K562 (cell line): ENCODE measurements around the gene FAM131C. TPM values are rescaled to one million over a fixed set of nuclear protein-coding genes. Genes with fewer than 3 reads are reported as not detected.

Experiments used
- ATAC-seq: fragments of 200-7000 bp; cut with Tn5 transposase; 3 replicates; pipeline ENCODE4 v1.9.1; 2020; ENCODE audit warnings: moderate library complexity
- BruUV-seq: library from RNA; stranded (reverse); fragments of 400-500 nt; replicated peaks from 2 replicates; lab custom pipeline; 2021; lab: Mats Ljungman, UMichigan
- CTCF ChIA-PET: fragments of 300-600 bp; formaldehyde crosslinking; extraction: SDS; loops from one replicate; lab custom pipeline; 2021; ENCODE audit warnings: low intra/inter-chr PET ratio; lab: Yijun Ruan, JAX
- POLR2A ChIA-PET: fragments of 300-600, 350-650 bp; sonication (Branson Sonifier 250); formaldehyde crosslinking; extraction: SDS; loops from one replicate; lab custom pipeline; 2021; ENCODE audit warnings: antibody characterized with exemption, inconsistent platforms; lab: Yijun Ruan, JAX
- DNase-seq, 4 experiments: peaks; one replicate each; pipeline versions ENCODE4 v3.0.0 to v3.0.0-alpha.2; 2011 to 2018; ENCODE audit warnings: low spot score in 3 of 4, mixed read lengths in 3 of 4; ENCODE audit errors: extremely low read depth in 1 of 4
- FAIRE-seq: peaks from 2 replicates; lab custom pipeline; 2011; peaks lifted over from hg19 to GRCh38; lab: Jason Lieb, UNC
- H2AFZ ChIP-seq: 2 replicates; pipeline ENCODE4 v1.6.0; 2011; ENCODE audit warnings: low read depth, low read length, control low read depth, inconsistent platforms
- H3K27ac ChIP-seq: fragments of 200-600 bp; 3 replicates; pipeline ENCODE4 v1.8.0; 2011; ENCODE audit warnings: low read depth, mild to moderate bottlenecking, control low read depth, inconsistent platforms, low read length, moderate library complexity, mixed read lengths; ENCODE audit errors: extremely low read depth
- H3K27me3 ChIP-seq, 2 experiments: fragments of 300-600 bp in 1 of 2; 2 replicates in 1 of 2; 3 replicates in 1 of 2; pipeline versions ENCODE4 v1.6.0 to v1.8.0; 2011; ENCODE audit warnings: inconsistent platforms in 2 of 2, low read length in 2 of 2, mild to moderate bottlenecking in 1 of 2, mixed read lengths in 1 of 2, moderate library complexity in 1 of 2; ENCODE audit not compliant: control insufficient read depth in 2 of 2, insufficient read depth in 2 of 2
- H3K36me3 ChIP-seq: fragments of 300-600 bp; 3 replicates; pipeline ENCODE4 v1.8.0; 2011; ENCODE audit warnings: mild to moderate bottlenecking, low read length, inconsistent platforms; ENCODE audit not compliant: control insufficient read depth, insufficient read depth
- H3K4me1 ChIP-seq, 2 experiments: fragments of 200-600 bp in 1 of 2; replicated peaks in 1 of 2; 2 replicates in 1 of 2; 3 replicates in 1 of 2; pipeline versions ENCODE4 v1.5.1 to v1.8.0; 2011; ENCODE audit warnings: inconsistent platforms in 2 of 2, low read length in 2 of 2, mild to moderate bottlenecking in 1 of 2, mixed read lengths in 1 of 2, moderate library complexity in 1 of 2; ENCODE audit not compliant: control insufficient read depth in 2 of 2, insufficient read depth in 2 of 2
- H3K4me2 ChIP-seq: 2 replicates; pipeline ENCODE4 v1.6.1; 2011; ENCODE audit warnings: low read length, control low read depth, inconsistent platforms, mixed read lengths; ENCODE audit not compliant: insufficient read depth
- H3K4me3 ChIP-seq: fragments of 200-600 bp; sonication (generic), shearing (Covaris generic); 2 replicates; pipeline ENCODE4 v1.5.1; 2016; ENCODE audit warnings: control low read depth, inconsistent platforms
- H3K79me2 ChIP-seq: fragments of 200-600 bp; 3 replicates; pipeline ENCODE4 v1.8.0; 2011; ENCODE audit warnings: low read length, inconsistent platforms; ENCODE audit not compliant: control insufficient read depth, insufficient read depth
- H3K9ac ChIP-seq, 2 experiments: 2 replicates each; pipeline versions ENCODE4 v1.6.0 to v1.6.1; 2011; ENCODE audit warnings: low read depth in 2 of 2, low read length in 2 of 2, control low read depth in 1 of 2, inconsistent platforms in 1 of 2, mild to moderate bottlenecking in 1 of 2, mixed read lengths in 1 of 2; ENCODE audit not compliant: insufficient read depth in 1 of 2
- H3K9me1 ChIP-seq: one replicate; pipeline ENCODE4 v1.6.0; 2011; ENCODE audit warnings: inconsistent platforms, mild to moderate bottlenecking, low read length, moderate library complexity; ENCODE audit not compliant: control insufficient read depth, insufficient read depth
- H3K9me3 ChIP-seq: replicated peaks from 2 replicates; pipeline ENCODE4 v1.5.1; 2011; ENCODE audit warnings: low read depth, low read length, inconsistent platforms; ENCODE audit not compliant: control insufficient read depth, insufficient read depth
- H4K20me1 ChIP-seq: replicated peaks from 2 replicates; pipeline ENCODE4 v1.6.1; 2011; ENCODE audit warnings: low read length, inconsistent platforms, mixed read lengths; ENCODE audit not compliant: control insufficient read depth, insufficient read depth
- BCOR ChIP-seq: fragments of 450-650 bp; IDR thresholded peaks from 2 replicates; pipeline ENCODE4 v1.6.1; 2016
- CC2D1A ChIP-seq: fragments of 450-650 bp; IDR thresholded peaks from 2 replicates; pipeline ENCODE4 v1.6.1; 2017; ENCODE audit warnings: mild to moderate bottlenecking
- CHAMP1 ChIP-seq: fragments of 450-650 bp; IDR thresholded peaks from 2 replicates; pipeline ENCODE4 v1.6.1; 2016; ENCODE audit warnings: mild to moderate bottlenecking
- CTCFL ChIP-seq: IDR thresholded peaks from 2 replicates; pipeline ENCODE4 v1.6.1; 2011; ENCODE audit warnings: borderline replicate concordance, low read depth, mild to moderate bottlenecking, moderate library complexity, low read length; ENCODE audit not compliant: insufficient read depth, poor library complexity, severe bottlenecking
- ETV1 ChIP-seq: fragments of 450-650 bp; conservative IDR thresholded peaks from 2 replicates; pipeline ENCODE4 v1.6.1; 2016; ENCODE audit warnings: missing genetic modification characterization, control low read depth, low read depth, missing compliant biosample characterization
- HIVEP1 ChIP-seq: fragments of 250-450 bp; sonication (Bioruptor Pico); IDR thresholded peaks from 2 replicates; pipeline ENCODE4 v1.4.0; 2020; ENCODE audit warnings: mild to moderate bottlenecking
- HNRNPH1 ChIP-seq: fragments of 200-400 bp; formaldehyde crosslinking; optimal IDR thresholded peaks from 2 replicates; pipeline ENCODE3; 2017; ENCODE audit warnings: low read depth, mild to moderate bottlenecking, low read length, moderate library complexity
- MTF1 ChIP-seq: fragments of 250-450 bp; sonication (Bioruptor Pico); IDR thresholded peaks from 2 replicates; pipeline ENCODE4 v1.9.0; 2021; ENCODE audit warnings: moderate library complexity, mild to moderate bottlenecking, inconsistent platforms, borderline replicate concordance
- MYBL2 ChIP-seq, 2 experiments: fragments of 450-650 bp in 1 of 2; sonication (generic) in 1 of 2; formaldehyde crosslinking in 1 of 2; IDR thresholded peaks; 2 replicates each; pipeline versions ENCODE4 v1.6.1 to v1.8.1; 2017 to 2022; ENCODE audit warnings: borderline replicate concordance in 1 of 2, inconsistent platforms in 1 of 2, low read depth in 1 of 2, mild to moderate bottlenecking in 1 of 2, missing genetic modification reagents in 1 of 2, moderate library complexity in 1 of 2
- RBM25 ChIP-seq: fragments of 200-400 bp; formaldehyde crosslinking; IDR thresholded peaks from 2 replicates; pipeline ENCODE4 v1.6.1; 2018; ENCODE audit warnings: low read length, low read depth, moderate library complexity; ENCODE audit not compliant: severe bottlenecking
- SMARCA4 ChIP-seq: fragments of 450-650 bp; IDR thresholded peaks from 2 replicates; pipeline ENCODE4 v1.6.1; 2016
- SRSF9 ChIP-seq: fragments of 200-400 bp; formaldehyde crosslinking; IDR thresholded peaks from 2 replicates; pipeline ENCODE4 v1.6.1; 2017; ENCODE audit warnings: low read depth, low read length, borderline replicate concordance
- ZFP36 ChIP-seq: fragments of 150-350 bp; IDR thresholded peaks from 2 replicates; pipeline ENCODE4 v1.6.1; 2018; ENCODE audit warnings: low read length, low read depth; ENCODE audit not compliant: partially characterized antibody
- ZNF24 ChIP-seq: fragments of 450-650 bp; IDR thresholded peaks from 2 replicates; pipeline ENCODE4 v1.6.1; 2016
- ZZZ3 ChIP-seq: fragments of 450-650 bp; IDR thresholded peaks from 2 replicates; pipeline ENCODE4 v1.6.1; 2016; ENCODE audit warnings: antibody characterized with exemption, mild to moderate bottlenecking, moderate library complexity
- WGBS: fragments of 100-300 bp; shearing (Covaris generic); methylation state at CpG from one replicate; pipeline ENCODE4 v1.1.6; 2016; ENCODE audit warnings: low coverage, mixed read lengths; ENCODE audit not compliant: insufficient coverage; ENCODE audit errors: missing lambda C conversion rate; 5-methylcytosine and 5-hydroxymethylcytosine counted together
- in situ Hi-C: fragments of 300-500 bp; cut with MboI; formaldehyde crosslinking; loops from 4 replicates; pipeline ENCODE4 v1.15.0; 2018; ENCODE audit warnings: inconsistent platforms, mixed read lengths
- intact Hi-C: fragments of 100-400 bp; cut with micrococcal nuclease; formaldehyde crosslinking; loops from 2 replicates; pipeline ENCODE4 v1.14.2; 2022
- polyA plus RNA-seq, 8 experiments: library from polyadenylated mRNA; depleted of rRNA in 4 of 8; stranded (reverse) in 5 of 8; unstranded in 3 of 8; fragments of >200 nt; fragmentation: Nextera tagmentation in 2 of 8; fragmentation: Illumina TruSeq in 1 of 8; extraction: Ambion mirVana in 2 of 8; extraction: Trizol in 1 of 8; gene quantifications; 2 replicates each; pipeline versions ENCODE4 v1.2.1 to v1.2.3, GENCODE V29; 2011 to 2014; ENCODE audit warnings: inconsistent platforms in 1 of 8, missing spikeins in 1 of 8
- total RNA-seq, 7 experiments: library from RNA; depleted of rRNA in 6 of 7; stranded (reverse); fragments of >200 nt in 6 of 7; fragmentation: Illumina TruSeq in 2 of 7; extraction: Trizol in 2 of 7; gene quantifications; 2 replicates each; pipeline versions ENCODE4 v1.2.1 to v1.2.3, GENCODE V29; 2011 to 2021; ENCODE audit warnings: low replicate concordance in 1 of 7

FAM131C gene
- total and polyA plus RNA-seq, 9 of the 15 experiments (the other 6 are each of a cell fraction or from before 2014, with no cell fraction given), result 0.10 to 0.29 (median 0.16) TPM; not detected in 6

GRCh38 chr1:16067127-16067768, 6.2 kb downstream of the FAM131C start (continued):
- TF ChIP-seq MTF1 (CRISPR knock-in tag), result no peak
- no peak for TF ChIP-seq ZZZ3
- TF ChIP-seq ETV1, result no peak
- no peak for TF ChIP-seq CTCFL
- TF ChIP-seq HNRNPH1, result no peak
- TF ChIP-seq SRSF9, result no peak
- TF ChIP-seq HIVEP1, result no peak
- peak; percentile 67 for TF ChIP-seq BCOR

GRCh38 chr1:16066245-16066644, 7.2 kb downstream of the FAM131C start:
- ChIA-PET CTCF (no interaction called here), POLR2A (no interaction called here)
- Histone ChIP-seq H3K27me3 (peaks cover 17 to 69% of the 10 kb centered on the region in 2 experiments), H4K20me1 (peaks cover 10% of the 10 kb centered on the region; the same call in 1 of the 2 replicates), H3K4me1 (peaks cover 2 to 19% of the 10 kb centered on the region in 2 experiments; a peak in 3 of 5 replicates), H3K9me3 (no peaks in the 10 kb centered on the region), H3K27ac (no peak overlapping the region), H2AFZ (no peak overlapping the region), H3K9ac (0 out of 4 replicates have a peak overlapping the region, but pooled peaks of 1 of the 2 experiments have one; percentile 22), H3K4me2 (no peak overlapping the region), H3K79me2 (no peaks in the 10 kb centered on the region), H3K4me3 (no peak overlapping the region), H3K9me1 (no peaks in the 10 kb centered on the region), H3K36me3 (no peaks in the 10 kb centered on the region)
- FAIRE-seq (no peak), DNase-seq (no peak), ATAC-seq (no peak)
- 1% methylated on average over 4 of the region's 4 CpGs for WGBS
- no peak for TF ChIP-seq SMARCA4
- no peak for TF ChIP-seq MYBL2 (IDR thresholded peaks at IDR 0.05; ENCODE audit: low read depth)
- no peak for TF ChIP-seq MYBL2 (CRISPR knock-in tag; IDR thresholded peaks at IDR 0.05; ENCODE audit: borderline replicate concordance)
- peak; percentile 64 for TF ChIP-seq RBM25
- peak; percentile 68 for TF ChIP-seq ZFP36
- no peak for TF ChIP-seq CC2D1A
- TF ChIP-seq CHAMP1, result no peak
- TF ChIP-seq BCOR, result peak; percentile 25
- no peak for TF ChIP-seq ZNF24
- in situ Hi-C loops, result loop anchor here (10.0 kb wide), 1 partner anchor 51 kb away; the partner anchor contains the start of gene HSPB7
- BruUV-seq, result no TSS peak
- intact Hi-C loops, result no loop called here
